Neural progenitor cell (in vitro differentiated cells): ENCODE data around the gene CPXM2.

Experiments used
- EZH2 ChIP-seq: fragments of 200-600 bp; sonication (generic); IDR thresholded peaks from 2 replicates; pipeline ENCODE4 v1.6.1; 2017; ENCODE audit warnings: antibody characterized with exemption, mild to moderate bottlenecking, moderate library complexity
- TF ChIP-seq, protein P1 (sequence below): fragments of 200-600 bp; sonication (generic); IDR thresholded peaks from 2 replicates; pipeline ENCODE4 v1.5.1; 2017; ENCODE audit warnings: antibody characterized with exemption, mild to moderate bottlenecking

GRCh38 chr10:123879606-123880257 is 11.9 kb downstream of the CPXM2 start:
- TF ChIP-seq, protein P1, sequence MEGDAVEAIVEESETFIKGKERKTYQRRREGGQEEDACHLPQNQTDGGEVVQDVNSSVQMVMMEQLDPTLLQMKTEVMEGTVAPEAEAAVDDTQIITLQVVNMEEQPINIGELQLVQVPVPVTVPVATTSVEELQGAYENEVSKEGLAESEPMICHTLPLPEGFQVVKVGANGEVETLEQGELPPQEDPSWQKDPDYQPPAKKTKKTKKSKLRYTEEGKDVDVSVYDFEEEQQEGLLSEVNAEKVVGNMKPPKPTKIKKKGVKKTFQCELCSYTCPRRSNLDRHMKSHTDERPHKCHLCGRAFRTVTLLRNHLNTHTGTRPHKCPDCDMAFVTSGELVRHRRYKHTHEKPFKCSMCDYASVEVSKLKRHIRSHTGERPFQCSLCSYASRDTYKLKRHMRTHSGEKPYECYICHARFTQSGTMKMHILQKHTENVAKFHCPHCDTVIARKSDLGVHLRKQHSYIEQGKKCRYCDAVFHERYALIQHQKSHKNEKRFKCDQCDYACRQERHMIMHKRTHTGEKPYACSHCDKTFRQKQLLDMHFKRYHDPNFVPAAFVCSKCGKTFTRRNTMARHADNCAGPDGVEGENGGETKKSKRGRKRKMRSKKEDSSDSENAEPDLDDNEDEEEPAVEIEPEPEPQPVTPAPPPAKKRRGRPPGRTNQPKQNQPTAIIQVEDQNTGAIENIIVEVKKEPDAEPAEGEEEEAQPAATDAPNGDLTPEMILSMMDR = no peak
- TF ChIP-seq EZH2 = no peak
